AML-193 (cell line): ENCODE measurements around the gene KLHL18.
A peak's percentile ranks its signal among the peaks of the same experiment; 100 is the strongest.
"Not testable (repeated sequence)": the region's sequence is repeated elsewhere in the genome, so short reads cannot be mapped to it uniquely, and the experiment has no call there.

ENCODE experiments used
- DNase-seq, 2 experiments: peaks; one replicate each; lab custom pipeline; 2025; lab: John Stamatoyannopoulos, UW

The KLHL18 gene

GRCh38 chr3:47274652-47275051 is 8.1 kb upstream of the KLHL18 start:
- no peak for DNase-seq

GRCh38 chr3:47276558-47276957 is 6.2 kb upstream of the KLHL18 start:
- DNase-seq: no peak

GRCh38 chr3:47280519-47280918 is 2.2 kb upstream of the KLHL18 start:
- no peak for DNase-seq

GRCh38 chr3:47283193-47283537 is 421 bp downstream of the KLHL18 start:
- peak in 1 of 2 experiments; percentile 28 for DNase-seq

- DNase-seq: no peak
These were observed 1.0 kb downstream of the KLHL18 start for GRCh38 chr3:47283591-47284364.

- DNase-seq: peak; percentile 77
These were observed 6.5 kb downstream of the KLHL18 start for GRCh38 chr3:47288966-47289910.

GRCh38 chr3:47291158-47291753 is 8.5 kb downstream of the KLHL18 start:
- no peak for DNase-seq

- DNase-seq: not testable (repeated sequence)
These were observed 9.1 kb downstream of the KLHL18 start for GRCh38 chr3:47291754-47292420.

- DNase-seq: no peak
These were observed 11.1 kb downstream of the KLHL18 start for GRCh38 chr3:47293822-47294221.

- DNase-seq: no peak
These were observed 11.6 kb downstream of the KLHL18 start for GRCh38 chr3:47294392-47294791.

GRCh38 chr3:47295322-47295721 is 12.6 kb downstream of the KLHL18 start:
- no peak for DNase-seq

- DNase-seq: no peak
These were observed 13.2 kb downstream of the KLHL18 start for GRCh38 chr3:47295976-47296375.

- DNase-seq: peak; percentile 11 to 44
These were observed 14.0 kb downstream of the KLHL18 start for GRCh38 chr3:47296562-47297302.

- DNase-seq: no peak
These were observed 15.7 kb downstream of the KLHL18 start for GRCh38 chr3:47298439-47298838.

- peak; percentile 13 to 35 for DNase-seq
These were observed 16.9 kb downstream of the KLHL18 start for GRCh38 chr3:47299381-47300318.

GRCh38 chr3:47301456-47301855 is 18.7 kb downstream of the KLHL18 start:
- no peak for DNase-seq

GRCh38 chr3:47306022-47306421 is 23.3 kb downstream of the KLHL18 start:
- DNase-seq: no peak

- not testable (repeated sequence) for DNase-seq
These were observed 26.5 kb downstream of the KLHL18 start for GRCh38 chr3:47309231-47309630.

GRCh38 chr3:47310391-47310790 is 27.6 kb downstream of the KLHL18 start:
- DNase-seq: no peak
